Measurements from ENCODE around the gene XRCC1.
"Not testable (repeated sequence)": the region's sequence is repeated elsewhere in the genome, so short reads cannot be mapped to it uniquely, and the experiment has no call there.

Gene XRCC1

GRCh38 chr19:43609872-43610271, 34.5 kb upstream of the XRCC1 start:
- TF ChIP-seq CTCF (IDR thresholded peaks at IDR 0.05; ENCODE audit: low read depth, low read length): no peak
- no peak for DNase-seq (ENCODE audit: extremely low read depth, low read depth)

DNA sequence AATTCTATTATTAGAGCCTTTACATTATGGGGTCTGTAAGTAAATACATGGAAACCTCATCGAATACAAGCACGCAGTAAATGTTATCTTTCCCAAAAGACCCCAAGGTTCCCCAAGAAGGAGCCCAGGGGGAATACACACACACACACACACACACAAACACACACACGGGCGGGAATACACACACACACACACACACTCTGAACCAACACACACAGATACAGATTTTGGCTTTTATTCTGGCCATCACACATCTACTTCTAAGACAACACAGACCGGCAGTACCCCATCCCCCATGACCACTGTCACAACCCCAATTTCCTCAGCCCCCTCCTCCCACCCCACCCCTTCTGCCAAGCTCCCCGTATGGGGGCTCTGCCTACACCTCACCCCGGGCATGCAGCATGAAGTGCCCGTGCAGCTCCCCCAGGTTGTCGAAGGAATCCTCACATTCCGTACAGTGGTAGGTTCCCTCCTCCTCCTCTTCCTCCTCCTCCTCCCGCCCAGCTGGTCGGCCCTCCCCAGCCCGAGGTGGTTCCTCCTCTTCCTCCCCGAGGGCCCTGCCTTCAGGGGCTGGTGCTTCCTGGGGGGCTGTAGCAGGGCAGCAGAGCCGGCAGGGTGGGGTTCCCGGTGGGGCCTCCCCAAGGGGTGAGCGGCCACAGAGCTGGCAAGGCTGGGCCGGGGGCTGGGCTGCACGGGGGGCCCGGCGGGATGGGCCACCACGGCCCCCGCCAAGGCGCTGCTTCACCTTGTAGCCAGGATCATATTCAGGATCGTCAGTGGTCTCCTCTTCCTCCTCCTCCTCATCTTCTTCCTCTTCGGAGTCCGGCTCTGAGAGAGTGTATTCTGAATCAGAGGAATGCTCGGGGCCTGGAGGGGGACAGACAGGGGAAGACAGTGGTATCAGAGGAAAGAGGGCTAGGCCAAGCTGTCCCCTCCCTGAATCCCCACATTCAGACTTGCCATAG, 32.2 kb upstream of the XRCC1 start:
- TF ChIP-seq CTCF (IDR thresholded peaks at IDR 0.05; ENCODE audit: low read depth, low read length): no peak
- no peak for DNase-seq (ENCODE audit: extremely low read depth, low read depth)

GRCh38 chr19:43606569-43607229, 31.4 kb upstream of the XRCC1 start:
- no peak for DNase-seq (ENCODE audit: extremely low read depth, low read depth)
- no peak for TF ChIP-seq CTCF (IDR thresholded peaks at IDR 0.05; ENCODE audit: low read depth, low read length)

GRCh38 chr19:43605875-43606568, 30.7 kb upstream of the XRCC1 start:
- TF ChIP-seq CTCF (IDR thresholded peaks at IDR 0.05; ENCODE audit: low read depth, low read length): no peak
- DNase-seq (ENCODE audit: extremely low read depth, low read depth): no peak

GRCh38 chr19:43600326-43600725, 25.0 kb upstream of the XRCC1 start:
- DNase-seq (ENCODE audit: extremely low read depth, low read depth): not testable (repeated sequence)

GRCh38 chr19:43599635-43600295, 24.4 kb upstream of the XRCC1 start:
- no peak for DNase-seq (ENCODE audit: extremely low read depth, low read depth)
- TF ChIP-seq CTCF (IDR thresholded peaks at IDR 0.05; ENCODE audit: low read depth, low read length): no peak

GRCh38 chr19:43598445-43599240, 23.3 kb upstream of the XRCC1 start:
- no peak for TF ChIP-seq CTCF (IDR thresholded peaks at IDR 0.05; ENCODE audit: low read depth, low read length)
- DNase-seq (ENCODE audit: extremely low read depth, low read depth): no peak

Measured in AG09319 (cell line).